Activated CD4-positive, alpha-beta T cell treated with anti-CD3 and anti-CD28 coated beads for 4 hours (primary cell): ENCODE results near the gene FGGY.
"Not testable (repeated sequence)": the region's sequence is repeated elsewhere in the genome, so short reads cannot be mapped to it uniquely, and the experiment has no call there.

ENCODE experiments used
- DNase-seq, 2 donors: peaks; one replicate each; pipeline ENCODE4 v3.0.0-alpha.2; 2020

Gene FGGY

GRCh38 chr1:59601041-59601441 lies 304.1 kb downstream of the FGGY start:
- DNase-seq = no peak

- DNase-seq = no peak
Measured at GRCh38 chr1:59601811-59602210, 304.9 kb downstream of the FGGY start.

GRCh38 chr1:59604191-59604590 lies 307.3 kb downstream of the FGGY start:
- DNase-seq = no peak

GRCh38 chr1:59605184-59605583 lies 308.3 kb downstream of the FGGY start:
- no peak for DNase-seq

- no peak for DNase-seq
Measured at GRCh38 chr1:59605761-59606160, 308.9 kb downstream of the FGGY start.

GRCh38 chr1:59609245-59609644 lies 312.4 kb downstream of the FGGY start:
- DNase-seq = no peak

- DNase-seq = not testable (repeated sequence)
Measured at GRCh38 chr1:59610499-59610898, 313.6 kb downstream of the FGGY start.

GRCh38 chr1:59617434-59617833 lies 320.5 kb downstream of the FGGY start:
- DNase-seq = no peak

GRCh38 chr1:59619557-59619956 lies 322.7 kb downstream of the FGGY start:
- DNase-seq = no peak

GRCh38 chr1:59625384-59625783 lies 328.5 kb downstream of the FGGY start:
- no peak for DNase-seq

GRCh38 chr1:59631561-59632255 lies 334.8 kb downstream of the FGGY start:
- DNase-seq = no peak

GRCh38 chr1:59635097-59635496 lies 338.2 kb downstream of the FGGY start:
- no peak for DNase-seq

- DNase-seq = no peak
Measured at GRCh38 chr1:59638231-59638711, 341.4 kb downstream of the FGGY start.

GRCh38 chr1:59639266-59639665 lies 342.4 kb downstream of the FGGY start:
- DNase-seq = no peak

GRCh38 chr1:59640851-59641250 lies 344.0 kb downstream of the FGGY start:
- DNase-seq = no peak

- no peak for DNase-seq
Measured at GRCh38 chr1:59641836-59642235, 344.9 kb downstream of the FGGY start.

- no peak for DNase-seq
Measured at GRCh38 chr1:59643526-59643925, 346.6 kb downstream of the FGGY start.

- no peak for DNase-seq
Measured at GRCh38 chr1:59645893-59646292, 349.0 kb downstream of the FGGY start.

- DNase-seq = not testable (repeated sequence)
Measured at GRCh38 chr1:59653142-59653958, 356.5 kb downstream of the FGGY start.

- no peak for DNase-seq
Measured at GRCh38 chr1:59653968-59654367, 357.1 kb downstream of the FGGY start.

- no peak for DNase-seq
Measured at GRCh38 chr1:59657873-59658465, 361.1 kb downstream of the FGGY start.

GRCh38 chr1:59664166-59664565 lies 367.3 kb downstream of the FGGY start:
- DNase-seq = no peak

- no peak for DNase-seq
Measured at GRCh38 chr1:59666106-59666505, 369.2 kb downstream of the FGGY start.

- DNase-seq = no peak
Measured at GRCh38 chr1:59667020-59667419, 370.1 kb downstream of the FGGY start.
